K562 (cell line): Measurements from ENCODE around the gene PHYKPL. TPM values are rescaled to one million over a fixed set of nuclear protein-coding genes. Genes with fewer than 3 reads are reported as not detected.

Experiments
- BRF1 ChIP-seq: IDR thresholded peaks from 3 replicates; pipeline ENCODE4 v1.6.1; 2011; ENCODE audit warnings: borderline replicate concordance, mild to moderate bottlenecking; ENCODE audit not compliant: insufficient read length; ENCODE audit errors: extremely low read depth
- CBX2 ChIP-seq: fragments of 200-600 bp; sonication (generic); IDR thresholded peaks from one replicate; pipeline ENCODE4 v1.6.1; 2012; ENCODE audit warnings: mild to moderate bottlenecking, low read length, inconsistent platforms; ENCODE audit not compliant: insufficient read depth, poor library complexity, severe bottlenecking
- CBX5 ChIP-seq: IDR thresholded peaks from 2 replicates; pipeline ENCODE4 v1.6.1; 2014; ENCODE audit warnings: low read depth, borderline replicate concordance
- CREM ChIP-seq: IDR thresholded peaks from 2 replicates; pipeline ENCODE4 v1.6.1; 2014; ENCODE audit warnings: antibody characterized with exemption, low read depth
- CTBP1 ChIP-seq: fragments of 450-650 bp; IDR thresholded peaks from 2 replicates; pipeline ENCODE4 v1.6.1; 2016; ENCODE audit warnings: borderline replicate concordance
- HBP1 ChIP-seq: fragments of 450-650 bp; formaldehyde crosslinking; IDR thresholded peaks from 2 replicates; pipeline ENCODE4 v1.4.0; 2022; ENCODE audit warnings: missing genetic modification characterization
- HLTF ChIP-seq: fragments of 450-650 bp; IDR thresholded peaks from 2 replicates; pipeline ENCODE4 v1.6.1; 2016
- HMG20B ChIP-seq: fragments of 250-450 bp; sonication (Bioruptor Pico); IDR thresholded peaks from 2 replicates; pipeline ENCODE4 v1.5.0; 2021; ENCODE audit warnings: mild to moderate bottlenecking
- HSF4 ChIP-seq: fragments of 250-450 bp; sonication (Bioruptor Pico); IDR thresholded peaks from 2 replicates; pipeline ENCODE4 v2.1.2; 2022; ENCODE audit warnings: mild to moderate bottlenecking, moderate library complexity, borderline replicate concordance
- NFRKB ChIP-seq: fragments of 450-650 bp; IDR thresholded peaks from 2 replicates; pipeline ENCODE4 v1.6.1; 2016; ENCODE audit warnings: low read depth
- PATZ1 ChIP-seq: fragments of 250-450 bp; sonication (Bioruptor Pico); IDR thresholded peaks from 2 replicates; pipeline ENCODE4 v1.5.0; 2020; ENCODE audit warnings: mild to moderate bottlenecking, borderline replicate concordance
- PHB2 ChIP-seq: fragments of 450-650 bp; IDR thresholded peaks from 2 replicates; pipeline ENCODE4 v1.6.1; 2017; ENCODE audit warnings: low read depth
- THAP7 ChIP-seq: fragments of 250-450 bp; sonication (Bioruptor Pico); IDR thresholded peaks from 2 replicates; pipeline ENCODE4 v1.5.0; 2021
- ZFPM2 ChIP-seq: fragments of 250-450 bp; sonication (Bioruptor Pico); IDR thresholded peaks from 2 replicates; pipeline ENCODE4 v1.5.1; 2022; ENCODE audit warnings: mild to moderate bottlenecking
- ZFX ChIP-seq: sonication (generic); formaldehyde crosslinking; IDR thresholded peaks from 2 replicates; pipeline ENCODE4 v1.8.0; 2022; ENCODE audit warnings: mild to moderate bottlenecking, missing genetic modification reagents, moderate library complexity
- ZKSCAN8 ChIP-seq: fragments of 200-800 bp; sonication (Bioruptor generic); IDR thresholded peaks from 2 replicates; pipeline ENCODE4 v1.6.1; 2016; ENCODE audit warnings: missing genetic modification characterization, missing compliant biosample characterization
- ZNF280B ChIP-seq: fragments of 250-450 bp; sonication (Bioruptor Pico); IDR thresholded peaks from 2 replicates; pipeline ENCODE4 v1.5.1; 2021; ENCODE audit warnings: mild to moderate bottlenecking
- ZNF347 ChIP-seq: fragments of 450-650 bp; formaldehyde crosslinking; IDR thresholded peaks from 2 replicates; pipeline ENCODE4 v1.4.0; 2020; ENCODE audit warnings: low read depth, mild to moderate bottlenecking, moderate library complexity
- ZNF717 ChIP-seq: fragments of 250-450 bp; sonication (Bioruptor Pico); IDR thresholded peaks from 2 replicates; pipeline ENCODE4 v1.5.0; 2021
- polyA plus RNA-seq, 8 experiments: library from polyadenylated mRNA; depleted of rRNA in 4 of 8; stranded (reverse) in 5 of 8; unstranded in 3 of 8; fragments of >200 nt; fragmentation: Nextera tagmentation in 2 of 8; fragmentation: Illumina TruSeq in 1 of 8; extraction: Ambion mirVana in 2 of 8; extraction: Trizol in 1 of 8; gene quantifications; 2 replicates each; pipeline versions ENCODE4 v1.2.1 to v1.2.3, GENCODE V29; 2011 to 2014; ENCODE audit warnings: inconsistent platforms in 1 of 8, missing spikeins in 1 of 8
- total RNA-seq, 7 experiments: library from RNA; depleted of rRNA in 6 of 7; stranded (reverse); fragments of >200 nt in 6 of 7; fragmentation: Illumina TruSeq in 2 of 7; extraction: Trizol in 2 of 7; gene quantifications; 2 replicates each; pipeline versions ENCODE4 v1.2.1 to v1.2.3, GENCODE V29; 2011 to 2021; ENCODE audit warnings: low replicate concordance in 1 of 7

PHYKPL gene
- total and polyA plus RNA-seq, 9 of the 15 experiments (the other 6 are each of a cell fraction or from before 2014, with no cell fraction given): 4.7 to 34.7 (median 18.6) TPM

- TF ChIP-seq CBX2: no peak
- TF ChIP-seq CTBP1: peak; percentile 33; the same call in 1 of the 2 replicates
- TF ChIP-seq HSF4 (CRISPR knock-in tag): no peak
- no peak for TF ChIP-seq ZNF347 (CRISPR knock-in tag)
- TF ChIP-seq THAP7 (CRISPR knock-in tag): no peak
- TF ChIP-seq HLTF: no peak
- no peak for TF ChIP-seq HBP1 (CRISPR knock-in tag)
- TF ChIP-seq HMG20B (CRISPR knock-in tag): no peak
- TF ChIP-seq CREM: no peak
- TF ChIP-seq PHB2: no peak
- no peak for TF ChIP-seq ZNF280B (CRISPR knock-in tag)
- no peak for TF ChIP-seq NFRKB
- no peak for TF ChIP-seq CBX5
- no peak for TF ChIP-seq PATZ1 (CRISPR knock-in tag)
- no peak for TF ChIP-seq BRF1
- no peak for TF ChIP-seq ZFPM2 (CRISPR knock-in tag)
- no peak for TF ChIP-seq ZNF717 (CRISPR knock-in tag)
- peak; percentile 29; the same call in 1 of the 2 replicates for TF ChIP-seq ZFX (CRISPR knock-in tag)
- TF ChIP-seq ZKSCAN8 (CRISPR knock-in tag): no peak
These were observed 4.1 kb upstream of the PHYKPL start (continued) for GRCh38 chr5:178236679-178237078.
